Activated CD4-positive, alpha-beta T cell treated with anti-CD3 and anti-CD28 coated beads, Interleukin-2, amount 50 U/mL, for 16 hours (primary cell): ENCODE results near the gene WFDC5.
"Not testable (repeated sequence)": the region's sequence is repeated elsewhere in the genome, so short reads cannot be mapped to it uniquely, and the experiment has no call there.

Source experiments
- DNase-seq: peaks from one replicate; pipeline ENCODE4 v3.0.0-alpha.2; 2020

WFDC5 gene

DNA sequence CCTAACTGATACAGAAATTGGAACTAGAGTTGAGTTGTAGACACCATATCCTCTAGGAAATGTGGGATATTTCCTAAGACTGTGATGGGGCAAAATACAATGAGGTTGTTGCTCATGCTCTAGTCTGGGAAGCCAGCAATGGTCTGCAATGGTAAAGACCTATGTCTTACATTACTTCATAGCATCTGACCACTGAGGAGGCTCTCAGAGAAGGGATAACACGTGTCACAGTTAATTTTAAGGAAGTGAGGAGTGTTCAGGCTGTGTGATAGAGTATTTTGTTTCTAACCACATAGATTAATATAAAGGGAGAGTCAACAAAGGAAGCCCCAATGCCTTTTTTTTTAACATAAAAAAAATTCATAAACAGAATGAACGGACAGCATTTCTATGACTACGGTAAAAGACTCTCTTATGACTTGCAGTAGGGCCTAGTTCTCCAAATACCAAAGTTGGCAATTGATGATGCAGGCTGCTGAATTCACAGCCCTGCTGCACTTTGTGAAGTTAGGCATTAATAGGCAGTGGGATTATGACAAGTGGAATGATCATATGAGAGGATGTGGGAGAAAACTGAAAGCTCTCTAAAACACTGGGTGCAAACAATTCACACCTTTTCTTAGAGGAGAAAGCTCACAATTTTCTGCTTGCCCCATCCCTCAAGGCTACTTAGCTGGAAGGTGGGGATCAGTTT, 27.7 kb downstream of the WFDC5 start:
- DNase-seq, result no peak

DNA sequence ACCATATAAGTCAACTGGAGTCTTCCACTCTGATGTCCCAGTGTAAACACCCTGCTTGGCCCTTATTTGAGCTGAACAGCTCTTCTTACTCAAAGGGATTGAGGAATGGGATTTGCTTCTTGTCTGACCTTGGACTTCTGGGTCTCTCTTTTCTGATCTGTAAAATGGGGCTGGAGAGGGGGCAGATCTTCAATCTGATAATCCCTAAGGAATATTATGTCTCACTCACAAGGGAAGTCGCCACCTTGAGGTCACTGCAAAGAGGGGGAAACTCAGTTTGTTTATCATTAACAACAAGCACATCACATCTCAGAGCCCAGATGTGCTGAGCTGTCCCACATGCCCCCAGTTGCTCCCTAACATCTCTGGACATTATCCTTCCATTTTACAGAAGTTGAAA, 29.1 kb downstream of the WFDC5 start:
- no peak for DNase-seq

DNA sequence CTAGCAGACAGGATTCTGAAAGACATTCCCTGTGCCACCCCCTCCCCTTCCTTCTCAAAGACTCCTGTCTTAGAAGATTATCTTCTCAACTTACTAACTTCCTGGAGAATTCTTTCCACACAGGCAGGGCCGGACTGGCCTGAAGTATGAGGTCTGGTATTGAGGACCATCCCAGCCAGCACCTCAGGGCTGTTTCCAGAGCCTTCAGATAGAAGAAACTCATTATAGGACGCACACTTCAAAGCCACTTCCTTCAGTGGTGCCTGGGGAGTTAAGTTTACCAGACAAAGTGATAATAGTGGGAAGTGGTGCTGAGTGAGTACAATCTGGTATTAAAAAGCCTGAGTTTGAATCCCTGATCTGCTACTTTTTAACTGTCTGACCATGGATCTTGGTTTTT, 29.7 kb downstream of the WFDC5 start:
- DNase-seq, result no peak

DNA sequence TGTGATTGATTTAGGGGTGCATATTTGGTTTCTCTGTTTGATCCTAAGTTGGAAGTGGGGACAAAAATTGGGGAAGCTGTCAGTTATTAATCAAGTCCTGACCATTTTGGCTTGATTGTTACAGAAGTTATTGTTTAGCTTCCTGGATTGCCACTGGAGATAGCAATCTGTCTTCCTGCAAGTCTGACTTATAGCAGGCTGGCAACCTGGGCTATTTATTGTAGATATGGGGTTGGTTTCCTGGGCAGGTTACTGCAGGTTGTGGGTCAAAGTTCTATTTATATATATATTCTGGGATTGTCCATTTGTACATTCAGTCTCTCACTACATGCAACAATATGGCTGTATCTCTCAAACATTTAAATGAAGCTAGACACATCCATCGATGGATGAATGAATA, 31.8 kb downstream of the WFDC5 start:
- no peak for DNase-seq

DNA sequence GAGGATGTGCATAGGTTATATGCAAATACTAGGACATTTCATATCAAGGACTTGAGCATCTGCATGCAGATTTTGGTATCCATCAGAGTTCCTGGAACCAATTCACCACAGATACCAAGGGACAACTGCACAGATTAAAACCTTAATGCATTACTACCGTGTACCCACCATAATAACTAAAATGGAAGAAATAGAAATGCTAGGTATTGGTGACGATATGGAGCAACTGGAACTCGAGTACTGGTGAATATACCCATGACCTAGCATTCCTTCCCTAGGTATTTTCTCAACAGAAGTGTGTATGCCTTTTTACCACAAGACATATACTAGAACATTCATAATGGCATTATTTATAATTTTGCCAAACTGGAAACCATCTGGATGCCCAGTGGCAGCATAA, 32.5 kb downstream of the WFDC5 start:
- no peak for DNase-seq

DNA sequence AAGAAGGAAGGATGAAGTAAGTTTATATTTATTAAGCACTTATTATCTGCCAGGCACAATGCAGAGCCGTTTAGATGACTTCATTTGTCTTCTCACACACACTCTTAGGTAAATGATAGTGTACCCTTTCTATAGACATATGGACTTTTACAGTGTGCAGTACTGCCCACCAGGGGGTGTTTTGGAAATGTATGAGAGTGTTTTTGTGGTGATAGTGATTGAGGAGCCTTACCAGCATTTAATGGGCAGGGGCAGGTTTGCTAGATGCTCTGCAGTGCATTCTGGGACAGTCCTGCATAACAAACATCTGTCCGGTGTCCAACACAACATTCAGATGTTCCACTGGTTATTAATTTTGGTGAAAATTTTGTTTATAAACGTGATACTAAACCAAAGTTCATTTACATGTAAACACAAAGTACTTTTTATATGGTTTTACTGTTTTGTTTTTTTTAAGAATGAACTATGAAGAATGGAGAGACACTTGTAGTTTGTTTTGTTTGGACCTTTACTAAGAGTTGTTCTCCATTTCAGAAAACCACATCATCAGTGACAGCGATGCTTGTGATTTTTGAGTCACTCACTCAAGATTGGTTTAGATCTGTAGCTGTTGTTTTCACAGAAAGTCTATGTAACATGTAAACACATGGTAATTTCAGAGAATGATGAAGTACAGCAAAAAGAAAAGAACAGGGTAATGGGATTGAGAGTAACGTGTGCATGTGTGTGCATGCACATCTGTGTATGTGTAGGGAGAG, 33.9 kb downstream of the WFDC5 start:
- DNase-seq, result no peak

DNA sequence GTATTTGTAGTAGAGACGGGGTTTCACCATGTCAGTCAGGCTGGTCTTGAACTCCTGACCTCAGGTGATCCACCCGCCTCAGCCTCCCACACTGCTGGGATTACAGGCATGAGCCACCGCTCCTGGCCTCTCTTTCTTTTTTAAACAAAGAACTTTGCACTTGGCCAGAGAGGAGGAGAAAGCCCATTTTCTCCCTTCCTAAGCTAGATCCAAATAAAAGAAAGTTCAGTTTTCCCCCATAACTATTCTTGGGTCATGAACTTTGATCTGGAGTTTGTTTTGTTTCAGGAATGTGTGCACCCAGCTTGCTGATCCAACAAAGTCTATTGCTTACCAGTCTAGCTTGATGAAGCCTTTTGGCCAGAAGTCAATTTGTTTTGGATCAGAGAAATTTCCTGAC, 37.4 kb downstream of the WFDC5 start:
- DNase-seq, result no peak

DNA sequence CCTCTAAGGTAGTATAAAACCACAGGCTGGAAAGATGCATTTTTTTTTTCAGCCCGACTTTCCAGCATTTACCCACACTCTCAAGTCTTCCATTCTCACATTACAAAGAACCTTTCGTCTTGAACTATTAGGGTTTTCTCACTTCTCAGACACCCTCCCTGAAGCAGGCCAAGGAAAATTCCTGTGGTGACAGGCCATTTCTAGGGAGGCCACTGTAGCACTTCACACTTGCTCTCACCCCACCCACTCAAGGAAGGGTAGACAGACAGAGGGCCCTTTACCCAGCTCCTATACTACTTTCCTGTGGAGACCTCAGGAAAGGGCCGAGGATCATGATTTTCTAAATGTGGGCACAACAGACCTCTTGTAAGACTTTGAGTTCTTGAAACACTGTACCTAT, 41.8 kb downstream of the WFDC5 start:
- no peak for DNase-seq

DNA sequence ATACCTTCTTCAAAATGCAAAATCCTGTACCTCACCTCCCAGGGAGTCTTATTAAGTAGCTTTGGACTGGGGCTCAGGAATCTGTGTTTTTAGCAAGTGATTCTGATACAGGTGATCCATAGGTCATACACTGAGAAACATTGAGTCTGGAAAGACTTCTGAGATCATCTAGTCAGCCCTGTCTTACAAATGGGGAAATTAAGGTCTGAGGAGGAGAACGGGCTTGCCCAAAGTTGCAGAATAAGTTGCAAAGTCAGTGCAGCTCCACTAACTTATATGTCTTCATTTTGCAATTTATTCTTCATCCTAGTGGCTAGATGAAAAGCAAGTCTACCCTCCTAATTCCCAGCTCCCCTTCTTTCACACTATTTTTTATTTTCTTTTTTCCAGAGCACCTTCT, 42.9 kb downstream of the WFDC5 start:
- no peak for DNase-seq

DNA sequence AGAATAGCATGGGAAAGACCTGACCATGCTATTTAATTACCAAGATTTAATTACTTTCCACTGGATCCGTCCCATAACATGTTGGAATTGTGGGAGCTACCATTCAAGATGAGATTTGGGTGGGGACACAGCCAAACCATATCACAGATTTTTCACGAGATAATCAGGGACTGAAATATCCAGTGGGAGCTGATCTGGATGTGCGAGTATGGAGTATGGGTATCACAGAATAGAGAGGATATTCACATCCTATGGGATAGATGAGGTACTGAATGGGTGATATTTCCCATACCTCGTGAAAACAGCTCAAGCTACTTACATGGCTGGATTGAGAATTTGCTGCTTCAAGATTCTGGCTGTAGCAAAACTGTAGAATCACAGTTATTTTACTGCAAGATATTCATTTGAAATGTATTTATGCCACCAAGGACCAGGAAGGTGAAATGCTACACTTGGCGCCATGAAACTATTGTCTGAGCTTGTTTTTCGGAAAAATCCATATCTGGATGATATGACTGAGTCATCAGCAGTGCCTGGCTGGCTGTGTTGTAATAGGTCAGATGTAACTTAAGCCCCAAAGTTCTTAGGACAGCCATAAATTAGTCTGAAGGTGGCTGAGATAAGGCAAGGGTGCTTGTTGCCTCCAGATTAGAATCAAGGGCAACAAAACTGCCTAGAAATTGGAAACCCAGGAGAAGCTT, 43.9 kb downstream of the WFDC5 start:
- no peak for DNase-seq

DNA sequence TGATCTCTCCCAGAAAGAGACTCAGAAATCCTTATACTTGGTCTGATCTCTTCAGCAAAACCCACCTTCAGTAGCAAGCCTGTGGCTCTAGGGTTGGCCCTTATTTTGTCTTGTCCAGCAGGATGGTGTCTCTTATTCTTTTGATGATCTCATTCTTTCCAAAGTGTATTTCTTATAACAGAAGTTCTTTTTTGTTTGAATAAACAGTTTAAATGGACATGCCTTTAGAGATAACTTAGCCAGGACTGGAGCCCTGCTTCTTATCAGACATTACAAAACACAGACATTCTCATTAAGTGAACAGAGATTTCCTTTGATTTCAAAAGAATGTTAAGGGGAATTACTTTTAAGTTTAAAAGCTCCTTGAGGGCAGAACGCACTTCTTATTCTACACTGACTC, 45.7 kb downstream of the WFDC5 start:
- DNase-seq, result no peak

DNA sequence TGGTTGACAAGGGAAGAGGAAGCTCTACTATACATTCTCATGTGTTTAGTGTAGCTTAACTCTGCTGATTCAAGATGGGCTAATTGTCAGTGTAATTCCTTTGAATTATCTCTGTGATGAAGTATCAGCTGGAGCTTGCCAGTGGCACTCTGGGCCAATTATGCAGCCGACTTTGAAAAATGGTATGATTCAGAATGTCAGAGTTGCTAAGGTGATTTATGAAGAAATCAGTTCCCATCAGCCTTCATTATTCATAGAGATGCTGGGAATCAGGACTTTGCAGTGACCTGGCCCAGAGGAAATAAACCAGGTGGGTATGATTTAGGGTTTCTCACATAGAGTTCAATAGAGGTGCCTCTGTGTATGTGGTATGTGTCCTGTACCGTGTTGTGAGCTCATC, 47.4 kb downstream of the WFDC5 start:
- DNase-seq, result no peak

DNA sequence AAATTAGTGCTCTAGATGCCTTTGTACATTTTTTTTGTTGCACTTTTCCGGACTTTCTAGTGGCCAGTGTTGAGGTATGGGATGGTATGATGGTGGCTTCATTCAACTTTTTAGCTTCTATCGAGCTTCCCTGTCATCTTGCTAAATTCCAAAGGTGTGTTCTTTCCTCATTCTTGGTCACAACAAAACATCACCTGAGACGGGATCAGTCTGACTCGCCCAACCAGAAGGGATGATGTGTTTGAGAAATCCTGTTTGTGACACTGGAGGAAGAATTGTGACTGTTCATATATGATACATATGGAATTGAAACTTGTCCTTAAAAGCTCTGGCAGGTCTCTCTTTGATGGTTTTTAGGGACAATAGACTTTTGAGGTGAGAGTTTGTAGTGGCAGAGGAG, 47.9 kb downstream of the WFDC5 start:
- DNase-seq, result no peak

DNA sequence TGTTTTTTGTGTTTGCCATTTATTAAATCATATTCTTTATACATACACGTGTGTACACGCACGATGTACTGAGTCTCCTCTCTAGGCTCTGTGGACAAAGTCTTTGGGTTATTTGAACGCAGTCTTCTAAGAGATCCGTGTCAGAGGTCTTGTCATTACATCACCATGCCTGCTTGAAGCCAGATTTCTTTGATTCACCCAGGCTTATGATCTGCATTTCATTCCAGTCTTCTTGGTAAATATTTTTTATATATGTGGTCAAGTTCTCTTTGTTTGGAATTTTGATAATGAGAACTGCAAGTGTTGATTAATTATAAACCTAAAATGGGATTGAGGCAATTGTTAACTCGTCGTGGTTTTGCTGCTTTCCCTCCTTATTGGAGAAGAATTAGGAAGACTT, 48.6 kb downstream of the WFDC5 start:
- DNase-seq, result no peak

DNA sequence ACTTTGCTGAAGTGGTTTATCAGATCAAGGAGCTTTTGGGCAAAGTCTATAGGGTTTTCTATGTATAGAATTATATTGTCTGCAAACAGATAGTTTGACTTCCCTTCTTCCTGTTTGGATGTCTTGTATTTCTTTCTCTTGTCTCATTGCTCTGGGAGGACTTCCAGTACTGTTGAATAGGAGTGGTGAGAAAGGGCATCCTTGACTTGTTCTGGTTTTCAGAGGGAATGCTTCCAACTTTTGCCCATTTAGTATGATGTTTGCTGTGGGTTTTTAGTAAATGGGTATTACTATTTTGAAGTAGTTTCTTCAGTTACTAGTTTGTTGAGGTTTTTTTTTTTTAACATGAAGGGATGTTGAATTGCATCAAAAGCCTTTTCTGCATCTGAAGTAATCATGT, 50.2 kb downstream of the WFDC5 start:
- DNase-seq, result no peak

DNA sequence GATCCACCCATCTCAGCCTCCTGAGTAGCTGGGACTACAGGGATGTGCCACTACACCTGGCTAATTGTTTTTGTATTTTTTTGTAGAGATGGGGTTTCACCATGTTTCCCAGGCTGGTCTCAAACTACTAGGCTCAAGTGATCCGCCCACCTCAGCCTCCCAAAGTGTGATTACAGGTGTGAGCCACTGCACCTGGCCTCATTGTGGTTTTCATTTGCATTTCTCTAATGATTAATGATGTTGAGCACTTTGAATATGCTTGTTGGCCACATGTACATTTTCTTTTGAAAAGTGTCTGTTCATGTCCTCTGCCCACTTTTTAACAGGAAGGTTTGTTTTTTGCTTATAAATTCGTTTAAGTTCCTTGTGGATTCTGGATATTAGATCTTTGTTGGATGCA, 51.9 kb downstream of the WFDC5 start:
- DNase-seq, result not testable (repeated sequence)

DNA sequence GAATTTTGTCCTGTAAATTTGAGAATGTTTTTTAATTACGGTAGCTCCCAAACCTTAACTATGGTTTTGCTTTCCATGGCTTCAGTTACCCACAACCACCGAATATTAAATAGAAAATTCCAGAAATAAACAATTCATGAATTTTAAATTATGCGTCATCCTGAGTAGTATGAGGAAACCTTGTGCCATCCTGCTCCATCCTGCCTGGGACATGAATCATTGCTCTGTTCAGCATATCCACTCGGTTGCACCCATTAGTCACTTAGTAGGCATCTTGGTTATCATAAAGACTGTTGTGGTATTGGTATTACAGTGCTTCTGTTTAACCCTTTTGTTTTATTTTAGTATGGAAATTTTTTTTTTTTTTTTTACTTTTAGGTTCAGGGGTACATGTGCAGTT, 53.7 kb downstream of the WFDC5 start:
- DNase-seq, result peak; percentile 21

DNA sequence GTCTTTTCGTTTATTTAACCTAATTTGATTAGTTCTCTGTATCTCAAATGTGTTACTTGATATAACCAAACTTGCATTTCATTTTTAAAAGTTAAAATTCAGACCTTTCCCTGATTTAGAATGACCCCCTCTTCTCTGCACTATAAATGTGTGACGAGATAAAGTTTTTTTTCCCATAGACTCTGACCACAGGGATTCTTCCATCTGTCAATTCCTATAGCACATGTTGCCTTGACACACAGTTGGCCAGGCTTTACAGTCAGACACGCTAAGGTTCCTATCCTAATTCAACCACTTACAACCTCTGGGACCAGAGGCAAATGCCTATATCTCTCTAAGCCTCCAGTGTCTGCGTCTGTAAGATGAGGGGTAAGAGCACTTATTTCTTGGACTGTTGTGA, 54.7 kb downstream of the WFDC5 start:
- DNase-seq, result no peak
